Measurements from ENCODE around the gene HDGF.
"Not testable (repeated sequence)": the region's sequence is repeated elsewhere in the genome, so short reads cannot be mapped to it uniquely, and the experiment has no call there.

Gene HDGF

DNA sequence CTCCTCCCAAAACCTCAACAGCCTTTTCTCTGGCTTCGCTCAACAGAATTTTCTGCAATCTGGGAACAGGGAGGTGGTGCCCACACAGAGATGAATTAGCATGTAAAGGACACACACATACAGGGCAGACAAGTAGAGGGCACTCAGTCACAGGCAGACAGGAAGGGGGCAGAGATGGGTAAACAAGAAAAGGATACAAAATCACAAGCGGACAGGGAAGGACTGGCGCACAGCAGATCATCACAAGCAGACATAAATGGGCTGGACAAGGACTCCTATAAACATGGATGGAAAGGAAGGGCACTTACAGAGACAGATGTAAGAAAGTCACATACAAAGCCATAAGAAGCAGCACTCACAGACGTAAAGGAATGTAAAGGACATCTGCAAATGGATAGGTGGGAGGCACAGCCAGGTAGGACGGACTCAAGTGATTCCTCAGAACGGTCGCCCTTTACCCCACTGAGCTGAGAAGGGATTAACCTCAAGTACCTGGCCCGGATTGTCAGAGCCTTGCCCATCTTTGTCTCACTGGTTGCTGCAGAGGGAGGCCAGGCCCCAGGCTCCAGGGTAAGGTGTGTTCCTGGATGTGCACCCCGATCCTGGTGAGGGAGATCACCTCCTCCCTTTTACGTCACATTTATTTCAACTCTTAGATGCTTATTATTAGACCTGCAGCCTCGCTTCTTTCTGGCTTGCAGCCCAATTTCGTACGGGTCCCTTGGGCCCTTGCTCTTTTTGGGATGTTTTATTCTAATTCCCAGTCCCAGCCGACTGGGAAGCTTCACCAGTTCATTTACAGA, 15.0 kb upstream of the HDGF start:
- DNase-seq: no peak

DNA sequence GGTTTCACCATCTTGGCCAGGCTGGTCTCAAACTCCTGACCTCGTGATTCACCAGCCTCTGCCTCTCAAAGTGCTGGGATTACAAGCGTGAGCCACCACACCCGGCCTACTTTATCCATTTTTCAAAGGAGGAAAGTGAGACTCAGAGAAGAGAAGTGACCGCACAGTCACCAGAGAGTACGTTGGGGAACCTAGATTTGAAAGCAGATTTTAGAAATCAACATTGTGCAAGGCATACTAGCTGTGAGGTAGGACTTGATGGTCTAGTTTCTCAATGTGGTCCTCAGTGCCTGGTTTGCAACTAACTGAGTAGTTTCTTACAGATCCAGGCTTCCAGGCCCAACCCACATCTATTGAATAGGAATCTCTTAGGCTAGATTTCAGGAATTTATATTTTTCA, 14.2 kb upstream of the HDGF start:
- DNase-seq: no peak

DNA sequence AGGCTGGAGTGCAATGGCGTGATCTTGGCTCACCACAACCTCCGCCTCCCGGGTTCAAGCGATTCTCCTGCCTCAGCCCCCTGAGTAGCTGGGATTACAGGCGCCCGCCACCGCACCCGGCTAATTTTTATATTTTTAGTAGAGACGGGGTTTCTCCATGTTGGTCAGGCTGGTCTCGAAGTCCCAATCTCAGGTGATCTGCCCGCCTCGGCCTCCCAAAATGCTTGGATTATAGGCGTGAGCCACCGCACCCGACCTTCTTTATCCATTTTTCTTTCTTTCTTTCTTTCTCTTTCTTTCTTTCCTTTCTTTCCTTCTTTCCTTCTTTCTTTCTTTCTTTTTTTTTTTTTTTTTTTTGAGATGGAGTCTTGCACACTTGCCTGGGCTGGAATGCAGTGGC, 13.7 kb upstream of the HDGF start:
- not testable (repeated sequence) for DNase-seq

DNA sequence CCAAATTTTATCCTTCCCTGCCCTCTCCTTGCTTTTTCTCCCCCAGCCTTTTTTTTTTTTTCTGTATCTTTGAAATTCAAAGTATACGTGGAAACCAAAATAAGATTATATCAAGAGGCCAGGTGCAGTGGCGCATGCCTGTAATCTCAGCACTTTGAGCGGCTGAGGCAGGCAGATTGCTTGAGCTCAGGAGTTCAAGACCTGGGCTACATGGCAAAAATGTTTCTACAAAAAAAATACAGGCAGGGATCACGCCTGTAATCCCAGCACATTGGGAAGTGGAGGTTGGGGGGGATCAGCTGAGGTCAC, 9.3 kb upstream of the HDGF start:
- no peak for DNase-seq

DNA sequence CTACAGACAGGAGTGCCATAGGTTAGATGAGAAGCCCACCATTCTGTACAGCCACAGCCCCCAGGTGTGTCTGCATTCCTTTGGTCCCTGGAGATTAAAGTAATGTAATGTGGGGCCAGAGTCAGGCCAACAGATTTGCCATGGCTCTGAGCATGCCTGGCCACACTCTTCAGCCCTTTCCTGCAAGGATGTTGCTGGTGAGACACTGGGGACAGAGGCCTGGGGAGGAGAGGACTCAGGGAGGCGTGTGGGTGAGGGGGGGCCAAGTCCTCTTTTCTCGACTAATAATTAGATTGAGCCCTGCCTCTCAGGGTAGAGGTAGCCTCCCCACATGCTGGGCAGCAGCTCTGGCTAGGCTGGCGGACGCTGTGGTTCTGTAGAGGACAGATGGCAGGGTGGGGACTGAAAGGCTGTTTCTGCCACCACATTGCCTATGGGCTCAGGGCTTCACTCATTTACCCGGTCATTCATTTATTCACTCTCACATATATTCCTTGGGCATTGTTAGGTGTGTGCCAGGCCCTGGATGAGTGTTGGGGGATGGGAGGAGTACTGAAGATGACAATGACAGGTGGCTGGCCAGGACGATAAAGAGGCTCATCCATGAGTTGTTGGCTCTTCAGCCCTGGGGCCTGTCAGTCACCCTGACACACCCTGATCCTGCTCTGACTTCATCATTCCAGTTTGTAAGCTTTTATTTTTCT, 8.8 kb upstream of the HDGF start:
- DNase-seq: no peak

DNA sequence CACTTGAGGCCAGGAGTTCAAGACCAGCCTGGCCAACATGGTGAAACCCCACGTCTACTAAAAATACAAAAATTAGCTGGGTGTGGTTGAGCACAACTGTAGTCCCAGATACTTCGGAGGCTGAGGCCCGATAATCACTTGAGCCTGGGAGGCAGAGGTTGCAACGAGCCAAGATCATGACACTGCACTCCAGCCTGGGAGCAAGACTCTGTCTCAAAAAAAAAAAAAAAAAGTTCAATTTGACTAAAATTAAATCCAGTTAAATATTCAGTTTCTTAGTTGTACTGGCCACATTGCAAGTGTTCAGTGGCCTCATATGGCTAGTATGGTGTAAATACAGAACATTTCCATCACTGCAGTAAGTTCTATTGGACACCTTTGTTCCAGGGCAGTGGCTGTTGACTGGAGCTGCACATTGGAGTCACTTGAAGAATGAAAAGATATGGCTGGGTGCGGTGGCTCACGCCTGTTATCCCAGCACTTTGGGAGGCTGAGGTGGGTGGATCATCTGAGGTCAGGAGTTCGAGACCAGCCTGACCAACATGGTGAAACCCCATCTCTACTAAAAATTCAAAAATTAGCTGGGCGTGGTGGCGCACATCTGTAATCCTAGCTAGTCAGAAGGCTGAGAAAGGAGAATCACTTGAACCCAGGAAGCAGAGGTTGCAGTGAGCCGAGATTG, 6.2 kb upstream of the HDGF start:
- not testable (repeated sequence) for DNase-seq

DNA sequence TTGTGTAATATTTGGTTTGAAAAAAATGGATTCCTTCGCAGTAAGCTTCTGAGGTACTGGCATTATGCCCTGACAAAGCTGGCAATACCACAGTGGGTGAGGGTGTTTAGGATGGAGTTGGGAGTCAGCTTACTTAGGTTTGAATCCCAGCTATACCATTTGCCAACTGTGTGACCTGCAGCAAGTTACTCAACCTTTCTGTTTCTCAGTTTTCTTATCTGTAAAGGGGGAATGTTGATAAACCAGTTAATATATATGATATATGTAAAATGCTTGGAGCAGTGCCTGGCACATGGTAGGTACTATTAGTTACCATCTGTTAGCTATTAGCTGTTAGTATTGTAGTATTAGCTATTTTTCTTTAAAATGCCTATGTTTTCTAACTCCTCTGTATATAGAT, 4.9 kb upstream of the HDGF start:
- no peak for DNase-seq

DNA sequence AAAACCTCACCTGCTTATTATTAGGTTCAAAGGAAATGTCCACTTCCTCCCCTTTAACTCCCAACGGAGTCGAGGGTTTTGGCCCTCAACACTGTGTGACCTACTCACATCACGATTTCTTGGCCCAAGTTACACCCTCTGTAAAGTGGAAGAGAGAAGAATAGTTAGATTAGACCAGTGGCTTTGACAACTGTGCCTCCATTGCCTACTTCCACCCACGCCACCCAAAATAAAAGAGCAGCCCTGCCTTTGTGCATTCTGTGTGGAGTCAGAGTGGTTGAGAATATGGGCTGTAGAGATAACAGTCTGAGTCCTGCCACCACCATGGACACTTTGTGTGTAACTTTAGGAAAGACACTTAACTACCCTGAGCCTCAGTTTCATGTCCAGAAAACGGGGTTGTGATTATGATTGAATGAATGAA, 4.1 kb upstream of the HDGF start:
- DNase-seq: no peak

DNA sequence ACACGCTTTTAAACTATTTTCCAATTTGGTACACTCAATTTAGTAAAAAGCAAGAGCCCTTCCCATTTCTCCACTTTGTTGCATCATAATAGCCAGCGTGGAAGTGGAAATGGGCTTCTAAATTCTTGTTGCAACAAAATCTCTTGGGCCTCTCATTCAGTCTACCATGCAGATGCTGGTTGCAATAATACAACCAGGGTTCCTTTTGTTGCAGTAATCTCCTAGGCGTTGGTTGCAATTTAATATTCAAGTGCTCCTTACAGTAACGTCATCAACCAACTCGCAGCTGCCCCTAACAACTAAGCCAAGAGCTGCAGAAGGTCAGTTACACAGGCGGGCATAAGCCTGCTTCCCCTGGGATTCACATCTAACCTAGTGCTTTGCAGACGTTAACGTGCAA, 2.7 kb upstream of the HDGF start:
- DNase-seq: no peak

DNA sequence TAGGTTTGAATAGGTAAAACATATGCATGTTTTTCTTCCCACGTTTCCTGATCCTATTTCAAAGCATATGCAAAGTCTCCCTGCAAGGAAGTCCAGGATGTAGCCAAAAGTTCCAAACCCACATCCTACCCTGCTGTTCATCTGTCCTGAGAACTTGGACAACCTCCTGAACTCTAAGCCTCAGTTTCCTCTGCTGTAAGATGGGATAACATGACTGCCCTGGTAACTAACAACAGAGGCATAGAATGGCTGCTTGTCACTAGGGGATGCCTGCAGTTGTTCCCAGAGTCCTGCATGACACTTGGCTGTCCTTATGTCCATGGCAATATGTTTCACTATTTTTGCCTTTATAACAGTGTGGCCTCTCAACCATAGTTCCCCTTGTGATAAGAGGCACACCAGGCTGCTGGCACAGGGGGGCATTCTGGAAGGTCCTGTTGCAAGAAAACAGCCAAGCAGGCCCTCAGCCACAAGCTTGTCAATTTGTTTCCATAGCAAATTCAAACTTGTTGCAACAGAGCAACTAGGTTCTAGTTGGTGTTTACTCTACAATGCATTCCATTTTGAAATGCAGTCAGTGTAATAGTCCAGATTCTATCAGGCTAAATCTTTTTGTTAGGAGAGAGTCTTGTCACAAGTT, 1.5 kb upstream of the HDGF start:
- no peak for DNase-seq

DNA sequence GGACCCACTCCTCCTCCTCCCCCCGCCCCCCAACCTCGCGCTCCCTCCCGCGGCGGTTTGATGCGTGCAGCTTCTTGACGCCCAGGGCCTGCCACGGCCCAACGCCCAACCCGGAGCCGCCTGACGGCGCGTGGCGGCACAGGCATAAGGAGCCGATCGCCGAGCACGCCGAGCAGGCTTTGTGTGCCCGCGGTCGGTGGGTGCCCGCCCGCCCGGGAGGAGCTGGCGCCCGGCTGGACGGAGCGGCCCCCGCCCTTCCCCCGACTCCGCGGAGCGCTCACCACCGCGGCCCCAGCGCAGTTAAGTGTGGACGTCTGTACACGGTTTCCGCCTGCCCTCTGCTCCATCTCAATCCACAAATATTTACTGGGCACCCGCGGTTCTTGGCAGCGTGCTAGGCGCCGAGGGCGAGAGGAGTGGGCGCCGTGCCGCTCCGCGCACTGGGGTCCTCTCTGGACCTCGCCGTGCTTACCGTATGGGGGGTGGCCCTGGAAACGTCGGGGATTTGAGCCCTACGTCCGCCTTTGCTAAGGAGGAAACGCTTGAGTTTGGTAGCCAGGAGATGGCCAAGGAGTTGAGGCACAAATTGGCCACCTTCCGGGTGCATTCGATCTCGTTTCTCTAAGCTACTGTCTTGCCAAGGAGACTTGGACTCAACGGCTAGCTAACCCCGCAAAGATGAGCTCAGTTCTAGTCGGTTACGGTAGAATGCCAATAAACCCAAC, 444 bp upstream of the HDGF start:
- peak; percentile 99 for DNase-seq

DNA sequence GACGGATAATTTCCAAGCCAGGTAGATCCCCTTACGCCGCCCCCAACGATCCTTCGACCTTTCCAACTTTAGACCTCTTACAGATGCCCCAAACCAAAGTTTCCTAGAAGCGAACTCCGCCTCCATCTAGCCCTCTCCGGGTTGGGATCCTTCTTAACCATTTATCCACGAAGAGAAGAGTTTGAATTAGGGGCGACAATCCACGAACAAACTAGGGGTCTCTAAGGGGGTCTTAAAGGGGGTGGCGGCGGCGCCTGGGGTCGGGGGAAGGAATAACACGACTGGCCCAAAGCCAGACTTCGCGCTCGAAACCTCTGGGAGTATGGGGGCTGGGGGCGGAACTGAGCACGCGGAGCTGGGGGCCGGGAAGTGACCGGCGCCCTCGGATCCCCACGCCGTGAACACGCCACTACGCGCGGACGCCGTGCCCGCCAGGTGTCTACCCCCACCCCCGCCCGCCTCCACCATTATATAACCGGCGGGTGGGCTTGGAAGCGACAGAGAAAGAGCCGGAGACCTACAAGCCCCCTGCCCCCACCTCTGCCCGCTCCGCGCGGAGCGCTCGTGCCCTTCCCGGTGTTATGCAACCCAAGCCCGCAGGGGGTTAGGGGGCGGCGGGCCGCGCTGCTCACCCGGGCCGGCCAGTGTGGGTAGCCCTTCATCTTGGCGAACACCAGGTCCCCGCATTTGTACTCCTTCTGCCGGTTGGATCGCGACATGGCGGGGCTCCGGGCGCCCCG, 594 bp downstream of the HDGF start:
- peak; percentile 47 for DNase-seq

DNA sequence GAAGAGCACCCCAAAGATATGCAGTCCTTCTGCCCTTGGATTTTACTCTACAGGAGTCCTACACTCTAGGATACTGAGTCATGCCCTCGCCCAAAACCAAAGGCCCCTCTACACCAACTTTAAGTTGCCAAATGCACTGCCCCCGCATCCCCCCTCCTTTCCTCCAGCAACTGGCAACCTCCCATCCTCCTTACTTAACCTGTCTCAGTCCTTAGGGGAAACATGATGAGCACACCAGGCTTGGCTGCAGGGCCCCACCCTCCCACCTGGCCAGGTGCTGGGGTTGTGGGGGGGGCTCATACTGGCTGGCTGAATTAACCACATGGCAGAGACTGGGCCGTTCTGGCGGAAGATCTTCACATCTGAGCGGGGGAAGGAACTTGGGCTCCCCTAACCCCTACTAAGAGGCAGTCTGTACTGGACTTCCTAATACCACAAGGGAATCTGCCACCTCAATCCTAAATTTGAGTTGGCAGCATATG, 1.2 kb downstream of the HDGF start:
- DNase-seq: peak; percentile 49

DNA sequence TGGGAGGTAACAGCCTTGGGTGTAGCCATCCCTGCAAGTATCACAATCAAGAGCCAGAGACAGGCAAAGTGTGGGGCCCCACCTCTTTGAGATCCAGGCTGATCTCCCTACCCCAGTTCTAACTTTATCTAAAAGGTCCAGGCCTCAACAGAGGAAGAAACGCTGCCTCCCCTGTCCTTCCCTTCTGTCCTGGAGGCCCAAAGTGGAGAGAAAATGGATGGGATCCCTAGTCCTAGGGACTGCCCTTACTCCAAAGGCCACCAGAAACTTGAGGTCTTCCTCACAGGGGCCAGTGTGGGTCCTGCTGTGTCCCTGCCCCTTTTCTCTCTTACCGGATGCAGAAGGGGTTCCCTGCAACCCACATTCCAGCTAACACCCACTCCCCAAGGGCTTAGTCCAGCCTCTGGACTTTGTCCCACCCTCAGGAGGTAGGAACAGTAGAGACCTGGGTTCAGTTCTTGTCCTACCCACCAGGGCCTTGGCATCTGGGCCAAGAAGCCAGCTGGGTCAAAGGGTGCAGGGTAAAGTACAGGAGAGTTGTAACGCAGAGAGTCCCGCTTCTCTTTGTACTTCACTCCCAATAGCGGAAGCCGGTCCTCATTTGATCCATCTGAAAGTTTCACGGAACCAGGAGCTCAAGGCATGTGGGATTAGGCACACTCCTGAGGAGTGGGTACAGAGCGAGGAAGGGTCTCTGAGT, 1.9 kb downstream of the HDGF start:
- DNase-seq: no peak

DNA sequence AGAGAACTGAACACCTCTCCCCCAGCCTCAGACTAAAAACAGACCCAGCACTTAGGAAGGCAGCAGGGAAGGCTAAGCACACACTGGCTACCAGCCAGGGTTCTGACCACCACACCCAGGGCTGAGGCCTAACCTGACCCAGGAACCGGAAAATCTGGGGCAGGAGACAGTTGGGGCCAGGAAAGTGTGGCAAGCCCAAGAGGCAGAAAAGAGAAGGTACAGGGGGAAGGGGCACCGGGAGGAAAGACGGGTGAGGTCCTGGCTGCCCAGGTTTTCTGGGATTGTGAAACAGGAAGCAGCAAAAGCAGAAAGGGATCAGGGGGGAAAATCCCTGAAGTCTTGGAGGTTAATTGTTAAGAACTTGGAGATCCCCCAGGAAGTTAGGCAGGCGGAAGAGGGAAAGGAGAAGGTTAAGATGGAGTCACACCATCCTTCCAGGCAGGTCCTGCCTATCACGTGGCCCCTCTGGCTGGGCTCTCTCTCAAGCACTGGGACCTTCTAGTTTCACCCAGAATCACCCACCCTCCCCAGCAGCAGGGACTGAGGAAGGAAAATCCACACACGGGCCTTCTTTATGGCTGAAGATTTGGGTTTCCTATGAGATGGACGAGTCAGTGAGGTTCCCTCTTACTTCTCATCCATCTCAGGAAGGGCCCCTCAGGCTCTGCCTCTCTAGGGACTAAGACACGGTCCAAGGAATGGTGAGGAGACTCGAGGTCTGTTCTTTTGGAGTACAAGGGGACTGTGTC, 2.6 kb downstream of the HDGF start:
- peak; percentile 51 for DNase-seq

DNA sequence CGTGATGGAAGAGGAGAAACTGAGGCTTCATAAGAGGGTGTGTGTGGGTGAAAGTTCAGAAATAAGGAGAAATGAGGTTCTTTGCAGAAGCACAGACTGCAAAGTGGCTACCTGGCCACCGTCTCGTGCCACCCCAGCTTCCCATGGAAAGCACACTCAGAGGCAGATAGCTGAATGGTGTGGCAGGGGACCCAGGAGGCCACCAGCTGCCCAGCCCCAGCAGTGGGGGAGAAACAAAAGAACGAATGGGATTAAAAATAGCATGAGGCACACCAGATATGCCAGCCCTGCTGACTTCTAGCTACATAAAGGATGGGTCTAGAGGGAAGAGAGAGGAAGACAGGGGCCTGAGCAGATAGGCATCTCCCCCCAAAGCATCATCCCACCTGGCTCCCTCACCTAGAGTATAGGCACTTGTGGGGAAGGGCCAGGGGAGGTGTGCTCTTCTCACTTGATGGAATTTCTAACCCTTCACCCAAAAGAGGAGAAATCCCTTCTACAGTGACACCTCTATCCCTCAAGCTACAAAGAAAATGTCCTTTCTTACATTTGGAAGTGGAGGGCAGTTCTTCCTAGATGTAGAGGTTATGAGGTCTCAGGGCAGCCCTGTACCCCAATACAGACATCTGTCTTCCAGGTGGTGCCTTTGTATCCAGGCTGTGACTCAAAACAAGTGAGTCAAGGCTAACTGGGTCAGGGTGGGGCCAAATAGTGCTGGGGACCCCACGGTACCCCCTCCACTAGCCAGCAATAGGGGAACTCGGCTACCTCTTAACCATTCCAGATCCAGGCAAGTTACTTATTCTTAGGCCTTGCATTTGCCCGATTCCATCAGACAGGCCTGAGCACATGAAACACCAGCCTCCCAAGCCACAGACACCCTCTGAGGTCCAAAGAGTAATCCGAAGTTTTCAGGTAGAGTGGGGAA, 3.5 kb downstream of the HDGF start:
- DNase-seq: no peak

DNA sequence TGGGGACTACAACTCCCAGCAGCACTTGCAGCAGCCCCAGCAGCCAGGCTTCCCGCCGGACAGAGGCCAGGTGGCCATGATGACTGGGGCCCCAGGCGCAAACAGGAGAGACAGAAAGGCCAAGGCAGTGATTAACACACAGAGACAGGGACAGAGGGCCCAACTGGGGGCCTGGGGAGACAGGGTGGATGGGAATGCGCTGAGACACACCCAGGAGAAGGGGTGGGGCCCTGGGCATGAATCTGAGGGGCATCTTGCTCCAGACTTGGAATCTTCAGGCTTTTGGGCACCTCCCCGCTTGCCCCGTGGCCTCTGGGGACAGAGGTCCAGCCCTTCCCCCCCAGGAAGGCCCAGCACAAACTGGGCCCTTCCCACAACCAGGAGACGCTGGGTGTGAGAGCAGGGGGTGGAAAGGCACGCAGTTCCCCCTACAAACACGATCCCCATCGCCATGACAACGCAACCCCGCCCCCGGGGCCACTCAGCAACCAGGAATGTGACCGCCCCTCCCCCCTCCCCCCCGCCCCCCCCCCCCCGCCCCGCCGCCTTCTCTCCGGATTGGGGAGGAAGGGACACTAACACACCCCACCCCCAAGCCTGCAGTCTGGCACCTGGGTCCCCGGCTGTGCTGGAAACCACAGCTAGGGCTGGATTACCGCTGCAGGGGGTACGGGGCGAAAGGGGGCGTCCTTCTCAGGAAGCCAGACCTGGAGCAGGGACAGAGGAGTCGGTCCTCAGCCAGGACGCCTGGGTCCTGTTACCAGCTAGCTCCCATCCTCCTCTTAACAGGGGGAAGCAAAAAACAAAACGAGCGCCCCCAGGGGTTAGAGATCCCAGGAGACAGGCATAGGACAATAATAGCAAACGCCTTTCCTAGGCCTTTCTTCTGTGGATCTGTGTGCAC, 4.5 kb downstream of the HDGF start:
- peak; percentile 67 for DNase-seq

DNA sequence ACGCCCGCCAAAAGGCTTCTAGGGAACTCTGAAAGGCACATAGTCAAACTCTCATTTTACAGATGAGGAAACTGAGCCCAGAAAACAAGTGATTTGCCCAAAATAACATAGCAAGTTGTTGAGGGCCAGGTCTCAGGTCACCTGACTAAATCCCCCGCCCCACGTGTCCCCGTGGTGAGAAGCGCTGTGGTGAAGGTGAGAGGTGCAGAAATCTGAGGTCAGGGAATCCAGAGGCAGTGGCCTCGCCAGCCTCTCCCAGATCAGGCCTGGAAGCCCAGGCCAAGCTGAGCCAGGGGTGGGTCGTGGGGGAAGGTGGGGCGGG, 5.1 kb downstream of the HDGF start:
- no peak for DNase-seq

DNA sequence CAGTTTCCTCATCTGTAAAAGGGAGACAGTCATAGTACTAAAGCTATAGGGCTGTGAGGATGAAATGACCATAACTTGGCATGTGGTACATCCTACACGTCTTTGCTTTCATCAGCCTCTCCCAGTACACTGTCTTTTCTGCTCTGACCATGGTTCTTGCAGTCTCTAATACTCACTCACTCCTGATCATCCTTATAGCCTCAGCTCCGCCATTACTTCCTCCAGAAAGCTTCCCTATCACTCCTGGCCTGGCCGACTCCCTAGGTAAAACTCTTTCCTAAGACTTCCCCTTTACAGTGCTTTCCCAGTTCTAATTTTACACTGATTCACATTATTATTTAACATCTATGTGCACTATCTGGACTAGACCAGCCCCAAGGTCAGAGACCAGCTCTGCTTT, 5.6 kb downstream of the HDGF start:
- DNase-seq: no peak

Data from activated CD4-positive, alpha-beta T cell treated with anti-CD3 and anti-CD28 coated beads, Interleukin-10, Interleukin-2, amounts not matched to agents 100 ng/mL and 50 ng/mL, durations not matched to agents 16 hours and 8 hours (primary cell).